ENCODE data around the gene GINS1.
"Not testable (repeated sequence)": the region's sequence is repeated elsewhere in the genome, so short reads cannot be mapped to it uniquely, and the experiment has no call there.

GINS1 gene

GRCh38 chr20:25470045-25470444, 62.6 kb downstream of the GINS1 start:
- Histone ChIP-seq H3K79me2 (ENCODE audit: insufficient read depth, low read length) (no peaks in the 10 kb centered on the region), H3K27ac (ENCODE audit: low read depth, low read length, poor library complexity, severe bottlenecking) (no peak overlapping the region), H3K4me1 (ENCODE audit: insufficient read depth, low read length, severe bottlenecking) (no peaks in the 10 kb centered on the region), H3K27me3 (ENCODE audit: insufficient read depth, low read length) (no peaks in the 10 kb centered on the region), H3K9me3 (ENCODE audit: low read length) (no peaks in the 10 kb centered on the region), H3F3A (ENCODE audit: insufficient read depth, low read length) (no peaks in the 10 kb centered on the region), H3K9me2 (ENCODE audit: low read depth, low read length) (no peaks in the 10 kb centered on the region), H4K20me1 (ENCODE audit: insufficient read depth, low read length) (no peaks in the 10 kb centered on the region), H3K9ac (ENCODE audit: low read length) (no peak overlapping the region), H3K4me2 (ENCODE audit: low read length) (no peak overlapping the region), H2AFZ (ENCODE audit: low read length) (no peak overlapping the region), H3K4me3 (ENCODE audit: low read depth, low read length, poor library complexity, severe bottlenecking) (no peak overlapping the region), H3K36me3 (ENCODE audit: insufficient read depth, low read length) (no peaks in the 10 kb centered on the region)
- TF ChIP-seq EZH2 (IDR thresholded peaks at IDR 0.05; ENCODE audit: borderline replicate concordance, low read length) (no peak), CTCF (IDR thresholded peaks at IDR 0.05; ENCODE audit: low read length) (peak; percentile 64)

- H3K36me3 ChIP-seq (ENCODE audit: insufficient read depth, low read length), result no peaks in the 10 kb centered on the region
- TF ChIP-seq CTCF (IDR thresholded peaks at IDR 0.05; ENCODE audit: low read length), result no peak
- TF ChIP-seq EZH2 (IDR thresholded peaks at IDR 0.05; ENCODE audit: borderline replicate concordance, low read length), result no peak
Measured at GRCh38 chr20:25471020-25471419, 63.5 kb downstream of the GINS1 start.

GRCh38 chr20:25473297-25473696, 65.8 kb downstream of the GINS1 start:
- H3K4me1 ChIP-seq (ENCODE audit: insufficient read depth, low read length, severe bottlenecking); H3K4me3 ChIP-seq (ENCODE audit: low read depth, low read length, poor library complexity, severe bottlenecking); H3K36me3 ChIP-seq (ENCODE audit: insufficient read depth, low read length); H3F3A ChIP-seq (ENCODE audit: insufficient read depth, low read length); H3K4me2 ChIP-seq (ENCODE audit: low read length); H4K20me1 ChIP-seq (ENCODE audit: insufficient read depth, low read length); H3K27ac ChIP-seq (ENCODE audit: low read depth, low read length, poor library complexity, severe bottlenecking); H3K9me2 ChIP-seq (ENCODE audit: low read depth, low read length); H2AFZ ChIP-seq (ENCODE audit: low read length); H3K9me3 ChIP-seq (ENCODE audit: low read length); H3K27me3 ChIP-seq (ENCODE audit: insufficient read depth, low read length); H3K9ac ChIP-seq (ENCODE audit: low read length); H3K79me2 ChIP-seq (ENCODE audit: insufficient read depth, low read length): not testable (repeated sequence)

More at GRCh38 chr20:25471020-25471419, 63.5 kb downstream of the GINS1 start:
- Histone ChIP-seq H4K20me1 (ENCODE audit: insufficient read depth, low read length) (no peaks in the 10 kb centered on the region), H3K9me2 (ENCODE audit: low read depth, low read length) (no peaks in the 10 kb centered on the region), H3K4me2 (ENCODE audit: low read length) (no peak overlapping the region), H2AFZ (ENCODE audit: low read length) (no peak overlapping the region), H3K79me2 (ENCODE audit: insufficient read depth, low read length) (no peaks in the 10 kb centered on the region), H3K9ac (ENCODE audit: low read length) (no peak overlapping the region), H3K27me3 (ENCODE audit: insufficient read depth, low read length) (no peaks in the 10 kb centered on the region), H3F3A (ENCODE audit: insufficient read depth, low read length) (no peaks in the 10 kb centered on the region), H3K4me1 (ENCODE audit: insufficient read depth, low read length, severe bottlenecking) (no peaks in the 10 kb centered on the region), H3K27ac (ENCODE audit: low read depth, low read length, poor library complexity, severe bottlenecking) (no peak overlapping the region), H3K9me3 (ENCODE audit: low read length) (no peaks in the 10 kb centered on the region), H3K4me3 (ENCODE audit: low read depth, low read length, poor library complexity, severe bottlenecking) (no peak overlapping the region)

GRCh38 chr20:25476106-25477013, 68.9 kb downstream of the GINS1 start:
- Histone ChIP-seq H3K9me3 (ENCODE audit: low read length) (no peaks in the 10 kb centered on the region), H2AFZ (ENCODE audit: low read length) (no peak overlapping the region), H3K9ac (ENCODE audit: low read length) (no peak overlapping the region), H3K27ac (ENCODE audit: low read depth, low read length, poor library complexity, severe bottlenecking) (no peak overlapping the region), H3K27me3 (ENCODE audit: insufficient read depth, low read length) (no peaks in the 10 kb centered on the region), H3K9me2 (ENCODE audit: low read depth, low read length) (no peaks in the 10 kb centered on the region), H3K4me2 (ENCODE audit: low read length) (no peak overlapping the region), H3K79me2 (ENCODE audit: insufficient read depth, low read length) (no peaks in the 10 kb centered on the region), H3F3A (ENCODE audit: insufficient read depth, low read length) (no peaks in the 10 kb centered on the region), H4K20me1 (ENCODE audit: insufficient read depth, low read length) (no peaks in the 10 kb centered on the region), H3K36me3 (ENCODE audit: insufficient read depth, low read length) (no peaks in the 10 kb centered on the region), H3K4me1 (ENCODE audit: insufficient read depth, low read length, severe bottlenecking) (no peaks in the 10 kb centered on the region), H3K4me3 (ENCODE audit: low read depth, low read length, poor library complexity, severe bottlenecking) (no peak overlapping the region)
- TF ChIP-seq EZH2 (IDR thresholded peaks at IDR 0.05; ENCODE audit: borderline replicate concordance, low read length) (no peak), CTCF (IDR thresholded peaks at IDR 0.05; ENCODE audit: low read length) (no peak)
